Hepatocyte (in vitro differentiated cells): ENCODE results near the gene FAM174C. TPM values are rescaled to one million over a fixed set of nuclear protein-coding genes. Genes with fewer than 3 reads are reported as not detected.

ENCODE experiments used
- DNase-seq: peaks from one replicate; pipeline ENCODE4 v3.0.0-alpha.2; 2016; ENCODE audit warnings: low spot score
- H2AFZ ChIP-seq: fragments of 200-600 bp; sonication (generic); 2 replicates; pipeline ENCODE4 v1.6.0; 2016; ENCODE audit warnings: antibody characterized with exemption, mild to moderate bottlenecking
- H3K27ac ChIP-seq: fragments of 200-600 bp; sonication (generic); 2 replicates; pipeline ENCODE4 v1.5.1; 2016; ENCODE audit warnings: mild to moderate bottlenecking
- H3K27me3 ChIP-seq: fragments of 200-600 bp; sonication (generic); 2 replicates; pipeline ENCODE4 v1.6.1; 2016
- H3K36me3 ChIP-seq: fragments of 200-600 bp; sonication (generic); replicated peaks from 2 replicates; pipeline ENCODE4 v1.5.1; 2016; ENCODE audit warnings: low read depth; ENCODE audit not compliant: insufficient read depth
- H3K4me1 ChIP-seq: fragments of 200-600 bp; sonication (generic); 2 replicates; pipeline ENCODE4 v1.5.1; 2016; ENCODE audit warnings: mild to moderate bottlenecking, moderate library complexity; ENCODE audit not compliant: insufficient read depth
- H3K4me2 ChIP-seq: fragments of 200-600 bp; sonication (generic); 2 replicates; pipeline ENCODE4 v1.6.0; 2016
- H3K4me3 ChIP-seq: fragments of 200-600 bp; sonication (generic); 2 replicates; pipeline ENCODE4 v1.5.1; 2016; ENCODE audit warnings: mild to moderate bottlenecking
- H3K79me2 ChIP-seq: fragments of 200-600 bp; sonication (generic); 2 replicates; pipeline ENCODE4 v1.6.0; 2017; ENCODE audit warnings: mild to moderate bottlenecking
- H3K9me2 ChIP-seq: fragments of 200-600 bp; sonication (generic); replicated peaks from 2 replicates; pipeline ENCODE4 v1.6.0; 2017; ENCODE audit warnings: mild to moderate bottlenecking; ENCODE audit not compliant: insufficient read depth
- H3K9me3 ChIP-seq: fragments of 200-600 bp; sonication (generic); 2 replicates; pipeline ENCODE4 v1.5.1; 2016; ENCODE audit warnings: low read depth, mild to moderate bottlenecking
- H4K20me1 ChIP-seq: fragments of 200-600 bp; sonication (generic); 2 replicates; pipeline ENCODE4 v1.6.0; 2016; ENCODE audit warnings: mild to moderate bottlenecking; ENCODE audit not compliant: insufficient read depth, poor library complexity, severe bottlenecking
- EZH2 ChIP-seq: fragments of 200-600 bp; sonication (generic); IDR thresholded peaks from 2 replicates; pipeline ENCODE4 v1.6.1; 2016; ENCODE audit warnings: antibody characterized with exemption, mild to moderate bottlenecking, borderline replicate concordance
- EZH2phosphoT487 ChIP-seq: fragments of 200-600 bp; sonication (generic); IDR thresholded peaks from one replicate; pipeline ENCODE4 v1.6.1; 2018; ENCODE audit warnings: antibody characterized with exemption, mild to moderate bottlenecking, low read depth, moderate library complexity; ENCODE audit not compliant: unreplicated experiment, severe bottlenecking
- WGBS: methylation state at CpG from one replicate; pipeline ENCODE4 v1.1.6; 2016; ENCODE audit warnings: low lambda C conversion rate; ENCODE audit errors: missing lambda C conversion rate; 5-methylcytosine and 5-hydroxymethylcytosine counted together
- polyA plus RNA-seq: library from polyadenylated mRNA; unstranded; fragments of >200 nt; fragmentation: Nextera tagmentation; extraction: Ambion mirVana; gene quantifications from 2 replicates; pipeline ENCODE4 v1.2.1, GENCODE V29; 2016
- total RNA-seq: library from RNA; depleted of rRNA; stranded (reverse); fragments of >200 nt; gene quantifications from 2 replicates; pipeline ENCODE4 v1.2.3, GENCODE V29; 2014
- TF ChIP-seq, protein P1 (sequence below): fragments of 200-600 bp; sonication (generic); IDR thresholded peaks from 2 replicates; pipeline ENCODE4 v1.5.1; 2016; ENCODE audit warnings: antibody characterized with exemption, mild to moderate bottlenecking; ENCODE audit not compliant: poor library complexity

Gene FAM174C
- total RNA-seq (25.5 TPM in 2 replicates), polyA plus RNA-seq (79.9 and 89.5 TPM in 2 replicates)

DNA sequence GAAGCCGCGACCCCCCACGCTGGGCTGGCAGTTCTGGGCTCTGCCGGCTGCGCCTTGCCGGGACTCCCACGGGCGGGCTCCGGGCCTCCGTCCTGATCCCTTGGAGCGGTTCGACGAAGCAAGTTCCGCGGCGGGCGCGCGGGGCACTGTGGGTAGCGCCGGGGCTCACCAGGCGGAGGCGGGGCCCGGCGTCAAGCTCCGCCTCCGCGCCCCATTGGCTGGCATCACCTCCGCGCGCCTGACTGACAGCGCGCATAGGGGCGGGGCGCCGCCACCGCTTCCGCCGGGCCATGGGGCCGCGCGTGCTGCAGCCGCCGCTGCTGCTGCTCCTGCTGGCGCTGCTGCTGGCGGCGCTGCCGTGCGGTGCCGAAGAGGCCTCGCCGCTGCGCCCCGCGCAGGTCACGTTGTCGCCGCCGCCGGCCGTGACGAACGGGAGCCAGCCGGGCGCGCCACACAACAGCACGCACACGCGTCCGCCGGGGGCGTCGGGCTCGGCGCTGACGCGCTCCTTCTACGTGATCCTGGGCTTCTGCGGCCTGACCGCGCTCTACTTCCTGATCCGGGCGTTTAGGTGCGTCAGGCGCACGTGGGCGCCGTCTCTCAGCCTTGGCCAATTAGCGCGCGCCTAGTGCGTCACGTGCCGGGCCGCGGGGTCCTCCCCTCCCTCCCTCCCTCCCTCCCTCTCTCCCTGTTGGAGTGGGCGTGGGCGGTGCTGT, at the start of gene FAM174C:
Gene FAM174C, plus strand, starts transcription at position 271 of the 716 bp plus-strand sequence. Its CDS starts 20 bp downstream, at position 291.
- Histone ChIP-seq H4K20me1 (peaks cover 42% of the 10 kb centered on the region), H3K4me1 (peaks cover 35% of the 10 kb centered on the region), H3K79me2 (peaks cover 59% of the 10 kb centered on the region), H3K4me3 (peak within 1 kb of the TSS; percentile 44), H3K27me3 (no peaks in the 10 kb centered on the region), H3K4me2 (peak within 1 kb of the TSS; percentile 89), H3K9me2 (no peaks in the 10 kb centered on the region), H2AFZ (peak within 1 kb of the TSS; percentile 18), H3K9me3 (no peaks in the 10 kb centered on the region), H3K27ac (peak within 1 kb of the TSS; percentile 99), H3K36me3 (peaks cover 5% of the 10 kb centered on the region)
- under 1% methylated on average over 80 of the region's 98 CpGs for WGBS
- no peak for TF ChIP-seq EZH2
- no peak for TF ChIP-seq EZH2phosphoT487
- TF ChIP-seq, protein P1, sequence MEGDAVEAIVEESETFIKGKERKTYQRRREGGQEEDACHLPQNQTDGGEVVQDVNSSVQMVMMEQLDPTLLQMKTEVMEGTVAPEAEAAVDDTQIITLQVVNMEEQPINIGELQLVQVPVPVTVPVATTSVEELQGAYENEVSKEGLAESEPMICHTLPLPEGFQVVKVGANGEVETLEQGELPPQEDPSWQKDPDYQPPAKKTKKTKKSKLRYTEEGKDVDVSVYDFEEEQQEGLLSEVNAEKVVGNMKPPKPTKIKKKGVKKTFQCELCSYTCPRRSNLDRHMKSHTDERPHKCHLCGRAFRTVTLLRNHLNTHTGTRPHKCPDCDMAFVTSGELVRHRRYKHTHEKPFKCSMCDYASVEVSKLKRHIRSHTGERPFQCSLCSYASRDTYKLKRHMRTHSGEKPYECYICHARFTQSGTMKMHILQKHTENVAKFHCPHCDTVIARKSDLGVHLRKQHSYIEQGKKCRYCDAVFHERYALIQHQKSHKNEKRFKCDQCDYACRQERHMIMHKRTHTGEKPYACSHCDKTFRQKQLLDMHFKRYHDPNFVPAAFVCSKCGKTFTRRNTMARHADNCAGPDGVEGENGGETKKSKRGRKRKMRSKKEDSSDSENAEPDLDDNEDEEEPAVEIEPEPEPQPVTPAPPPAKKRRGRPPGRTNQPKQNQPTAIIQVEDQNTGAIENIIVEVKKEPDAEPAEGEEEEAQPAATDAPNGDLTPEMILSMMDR, result no peak
- peak; percentile 98 for DNase-seq

GRCh38 chr19:1226227-1226518, 49.2 kb upstream of the FAM174C start:
- Histone ChIP-seq H3K27ac (no peak overlapping the region), H4K20me1 (peaks cover 8% of the 10 kb centered on the region), H3K4me3 (no peak overlapping the region), H3K4me1 (no peaks in the 10 kb centered on the region), H3K36me3 (no peaks in the 10 kb centered on the region), H3K9me3 (no peaks in the 10 kb centered on the region), H2AFZ (no peak overlapping the region), H3K27me3 (no peaks in the 10 kb centered on the region), H3K4me2 (no peak overlapping the region), H3K79me2 (peaks cover 15% of the 10 kb centered on the region), H3K9me2 (no peaks in the 10 kb centered on the region)
- WGBS, result 93% methylated on average over 9 of the region's 11 CpGs
- TF ChIP-seq, protein P1, result no peak
- TF ChIP-seq EZH2, result no peak
- DNase-seq, result no peak

DNA sequence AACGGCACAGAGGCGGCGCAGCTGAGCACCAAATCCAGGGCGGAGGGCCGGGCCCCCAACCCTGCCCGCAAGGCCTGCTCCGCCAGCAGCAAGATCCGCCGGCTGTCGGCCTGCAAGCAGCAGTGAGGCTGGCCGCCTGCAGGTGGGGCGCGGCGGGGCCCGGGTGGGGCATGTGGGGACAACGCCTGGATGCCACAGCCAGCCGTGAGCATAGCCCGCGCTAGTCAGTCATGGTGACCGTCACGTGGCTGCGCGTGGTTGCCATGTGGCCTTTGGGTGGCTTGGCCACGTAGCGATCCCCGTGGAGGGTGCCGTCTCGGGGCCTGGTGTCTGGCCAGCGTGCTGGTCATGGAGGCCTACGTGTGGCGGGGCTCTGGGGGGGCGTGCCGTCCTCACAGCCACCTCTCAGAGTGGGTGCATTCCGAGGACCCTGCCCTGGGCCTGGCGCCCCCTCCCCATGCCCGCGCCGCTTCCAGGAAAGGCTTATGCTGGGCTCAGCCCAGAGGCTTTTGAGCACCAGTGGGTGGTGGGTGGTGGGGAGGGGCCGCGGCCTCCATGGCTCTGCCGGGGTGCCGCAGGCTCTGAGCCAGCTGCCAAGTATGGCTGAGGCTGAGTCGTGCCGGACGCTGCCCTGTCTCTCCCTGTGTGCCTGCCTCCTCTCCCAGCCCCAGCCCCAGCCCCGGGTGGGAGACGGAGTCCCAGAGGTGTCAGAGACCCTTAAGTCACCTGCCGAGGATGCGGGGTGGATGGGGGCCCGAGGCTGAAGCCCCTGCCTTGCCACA, 48.6 kb upstream of the FAM174C start:
- Histone ChIP-seq H3K4me3 (no peak overlapping the region), H3K79me2 (peaks cover 12% of the 10 kb centered on the region), H3K4me2 (no peak overlapping the region), H3K9me3 (no peaks in the 10 kb centered on the region), H3K4me1 (peaks cover 2% of the 10 kb centered on the region), H3K27ac (no peak overlapping the region), H4K20me1 (peaks cover 7% of the 10 kb centered on the region), H3K9me2 (no peaks in the 10 kb centered on the region), H3K36me3 (no peaks in the 10 kb centered on the region), H3K27me3 (no peaks in the 10 kb centered on the region), H2AFZ (no peak overlapping the region)
- DNase-seq, result no peak
- WGBS, result 91% methylated on average over 28 of the region's 50 CpGs
- TF ChIP-seq EZH2phosphoT487 (no peak), EZH2 (no peak)
- TF ChIP-seq, protein P1, result no peak
